K562 (cell line): ENCODE results near the gene GHRH. TPM values are rescaled to one million over a fixed set of nuclear protein-coding genes. Genes with fewer than 3 reads are reported as not detected.

ENCODE experiments used
- FIP1L1 ChIP-seq: fragments of 200-400 bp; formaldehyde crosslinking; IDR thresholded peaks from 2 replicates; pipeline ENCODE4 v1.6.1; 2018; ENCODE audit warnings: mild to moderate bottlenecking, low read depth, low read length; ENCODE audit not compliant: poor library complexity, severe bottlenecking
- KAT2B ChIP-seq: IDR thresholded peaks from one replicate; pipeline ENCODE4 v1.6.1; 2012; ENCODE audit warnings: low read depth, mild to moderate bottlenecking, control low read depth, inconsistent platforms, low read length, moderate library complexity
- PRPF4 ChIP-seq: fragments of 200-400 bp; formaldehyde crosslinking; IDR thresholded peaks from one replicate; pipeline ENCODE4 v1.6.1; 2017; ENCODE audit warnings: low read length, low read depth, mild to moderate bottlenecking; ENCODE audit not compliant: insufficient read depth, poor library complexity, severe bottlenecking
- STAT5B ChIP-seq: fragments of 250-450 bp; sonication (Bioruptor Pico); IDR thresholded peaks from 2 replicates; pipeline ENCODE4 v1.8.0; 2021; ENCODE audit warnings: mild to moderate bottlenecking, inconsistent platforms
- SUPT5H ChIP-seq: fragments of 450-650 bp; IDR thresholded peaks from 2 replicates; pipeline ENCODE4 v1.6.1; 2016
- TAF1 ChIP-seq: IDR thresholded peaks from 2 replicates; pipeline ENCODE4 v1.6.1; 2011; ENCODE audit warnings: mild to moderate bottlenecking, low read length, moderate library complexity; ENCODE audit not compliant: insufficient read depth, control insufficient read depth, severe bottlenecking; ENCODE audit errors: extremely low read depth
- ZFPM2 ChIP-seq: fragments of 250-450 bp; sonication (Bioruptor Pico); IDR thresholded peaks from 2 replicates; pipeline ENCODE4 v1.5.1; 2022; ENCODE audit warnings: mild to moderate bottlenecking
- polyA plus RNA-seq, 8 experiments: library from polyadenylated mRNA; depleted of rRNA in 4 of 8; stranded (reverse) in 5 of 8; unstranded in 3 of 8; fragments of >200 nt; fragmentation: Nextera tagmentation in 2 of 8; fragmentation: Illumina TruSeq in 1 of 8; extraction: Ambion mirVana in 2 of 8; extraction: Trizol in 1 of 8; gene quantifications; 2 replicates each; pipeline versions ENCODE4 v1.2.1 to v1.2.3, GENCODE V29; 2011 to 2014; ENCODE audit warnings: inconsistent platforms in 1 of 8, missing spikeins in 1 of 8
- total RNA-seq, 7 experiments: library from RNA; depleted of rRNA in 6 of 7; stranded (reverse); fragments of >200 nt in 6 of 7; fragmentation: Illumina TruSeq in 2 of 7; extraction: Trizol in 2 of 7; gene quantifications; 2 replicates each; pipeline versions ENCODE4 v1.2.1 to v1.2.3, GENCODE V29; 2011 to 2021; ENCODE audit warnings: low replicate concordance in 1 of 7
- TF ChIP-seq, protein P1 (sequence below): fragments of 450-650 bp; IDR thresholded peaks from 2 replicates; pipeline ENCODE4 v1.6.1; 2016; ENCODE audit warnings: mild to moderate bottlenecking, moderate library complexity
- TF ChIP-seq, protein P2 (sequence below): fragments of 250-450 bp; sonication (Bioruptor Pico); IDR thresholded peaks from 2 replicates; pipeline ENCODE4 v1.8.0; 2021; ENCODE audit warnings: moderate library complexity, mild to moderate bottlenecking, inconsistent platforms

The GHRH gene
- total and polyA plus RNA-seq, 9 of the 15 experiments (the other 6 are each of a cell fraction or from before 2014, with no cell fraction given) = not detected

- TF ChIP-seq, protein P1, sequence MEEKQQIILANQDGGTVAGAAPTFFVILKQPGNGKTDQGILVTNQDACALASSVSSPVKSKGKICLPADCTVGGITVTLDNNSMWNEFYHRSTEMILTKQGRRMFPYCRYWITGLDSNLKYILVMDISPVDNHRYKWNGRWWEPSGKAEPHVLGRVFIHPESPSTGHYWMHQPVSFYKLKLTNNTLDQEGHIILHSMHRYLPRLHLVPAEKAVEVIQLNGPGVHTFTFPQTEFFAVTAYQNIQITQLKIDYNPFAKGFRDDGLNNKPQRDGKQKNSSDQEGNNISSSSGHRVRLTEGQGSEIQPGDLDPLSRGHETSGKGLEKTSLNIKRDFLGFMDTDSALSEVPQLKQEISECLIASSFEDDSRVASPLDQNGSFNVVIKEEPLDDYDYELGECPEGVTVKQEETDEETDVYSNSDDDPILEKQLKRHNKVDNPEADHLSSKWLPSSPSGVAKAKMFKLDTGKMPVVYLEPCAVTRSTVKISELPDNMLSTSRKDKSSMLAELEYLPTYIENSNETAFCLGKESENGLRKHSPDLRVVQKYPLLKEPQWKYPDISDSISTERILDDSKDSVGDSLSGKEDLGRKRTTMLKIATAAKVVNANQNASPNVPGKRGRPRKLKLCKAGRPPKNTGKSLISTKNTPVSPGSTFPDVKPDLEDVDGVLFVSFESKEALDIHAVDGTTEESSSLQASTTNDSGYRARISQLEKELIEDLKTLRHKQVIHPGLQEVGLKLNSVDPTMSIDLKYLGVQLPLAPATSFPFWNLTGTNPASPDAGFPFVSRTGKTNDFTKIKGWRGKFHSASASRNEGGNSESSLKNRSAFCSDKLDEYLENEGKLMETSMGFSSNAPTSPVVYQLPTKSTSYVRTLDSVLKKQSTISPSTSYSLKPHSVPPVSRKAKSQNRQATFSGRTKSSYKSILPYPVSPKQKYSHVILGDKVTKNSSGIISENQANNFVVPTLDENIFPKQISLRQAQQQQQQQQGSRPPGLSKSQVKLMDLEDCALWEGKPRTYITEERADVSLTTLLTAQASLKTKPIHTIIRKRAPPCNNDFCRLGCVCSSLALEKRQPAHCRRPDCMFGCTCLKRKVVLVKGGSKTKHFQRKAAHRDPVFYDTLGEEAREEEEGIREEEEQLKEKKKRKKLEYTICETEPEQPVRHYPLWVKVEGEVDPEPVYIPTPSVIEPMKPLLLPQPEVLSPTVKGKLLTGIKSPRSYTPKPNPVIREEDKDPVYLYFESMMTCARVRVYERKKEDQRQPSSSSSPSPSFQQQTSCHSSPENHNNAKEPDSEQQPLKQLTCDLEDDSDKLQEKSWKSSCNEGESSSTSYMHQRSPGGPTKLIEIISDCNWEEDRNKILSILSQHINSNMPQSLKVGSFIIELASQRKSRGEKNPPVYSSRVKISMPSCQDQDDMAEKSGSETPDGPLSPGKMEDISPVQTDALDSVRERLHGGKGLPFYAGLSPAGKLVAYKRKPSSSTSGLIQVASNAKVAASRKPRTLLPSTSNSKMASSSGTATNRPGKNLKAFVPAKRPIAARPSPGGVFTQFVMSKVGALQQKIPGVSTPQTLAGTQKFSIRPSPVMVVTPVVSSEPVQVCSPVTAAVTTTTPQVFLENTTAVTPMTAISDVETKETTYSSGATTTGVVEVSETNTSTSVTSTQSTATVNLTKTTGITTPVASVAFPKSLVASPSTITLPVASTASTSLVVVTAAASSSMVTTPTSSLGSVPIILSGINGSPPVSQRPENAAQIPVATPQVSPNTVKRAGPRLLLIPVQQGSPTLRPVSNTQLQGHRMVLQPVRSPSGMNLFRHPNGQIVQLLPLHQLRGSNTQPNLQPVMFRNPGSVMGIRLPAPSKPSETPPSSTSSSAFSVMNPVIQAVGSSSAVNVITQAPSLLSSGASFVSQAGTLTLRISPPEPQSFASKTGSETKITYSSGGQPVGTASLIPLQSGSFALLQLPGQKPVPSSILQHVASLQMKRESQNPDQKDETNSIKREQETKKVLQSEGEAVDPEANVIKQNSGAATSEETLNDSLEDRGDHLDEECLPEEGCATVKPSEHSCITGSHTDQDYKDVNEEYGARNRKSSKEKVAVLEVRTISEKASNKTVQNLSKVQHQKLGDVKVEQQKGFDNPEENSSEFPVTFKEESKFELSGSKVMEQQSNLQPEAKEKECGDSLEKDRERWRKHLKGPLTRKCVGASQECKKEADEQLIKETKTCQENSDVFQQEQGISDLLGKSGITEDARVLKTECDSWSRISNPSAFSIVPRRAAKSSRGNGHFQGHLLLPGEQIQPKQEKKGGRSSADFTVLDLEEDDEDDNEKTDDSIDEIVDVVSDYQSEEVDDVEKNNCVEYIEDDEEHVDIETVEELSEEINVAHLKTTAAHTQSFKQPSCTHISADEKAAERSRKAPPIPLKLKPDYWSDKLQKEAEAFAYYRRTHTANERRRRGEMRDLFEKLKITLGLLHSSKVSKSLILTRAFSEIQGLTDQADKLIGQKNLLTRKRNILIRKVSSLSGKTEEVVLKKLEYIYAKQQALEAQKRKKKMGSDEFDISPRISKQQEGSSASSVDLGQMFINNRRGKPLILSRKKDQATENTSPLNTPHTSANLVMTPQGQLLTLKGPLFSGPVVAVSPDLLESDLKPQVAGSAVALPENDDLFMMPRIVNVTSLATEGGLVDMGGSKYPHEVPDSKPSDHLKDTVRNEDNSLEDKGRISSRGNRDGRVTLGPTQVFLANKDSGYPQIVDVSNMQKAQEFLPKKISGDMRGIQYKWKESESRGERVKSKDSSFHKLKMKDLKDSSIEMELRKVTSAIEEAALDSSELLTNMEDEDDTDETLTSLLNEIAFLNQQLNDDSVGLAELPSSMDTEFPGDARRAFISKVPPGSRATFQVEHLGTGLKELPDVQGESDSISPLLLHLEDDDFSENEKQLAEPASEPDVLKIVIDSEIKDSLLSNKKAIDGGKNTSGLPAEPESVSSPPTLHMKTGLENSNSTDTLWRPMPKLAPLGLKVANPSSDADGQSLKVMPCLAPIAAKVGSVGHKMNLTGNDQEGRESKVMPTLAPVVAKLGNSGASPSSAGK = peak; percentile 34; the same call in 1 of the 2 replicates
- TF ChIP-seq TAF1 = no peak
- TF ChIP-seq SUPT5H = no peak
- TF ChIP-seq KAT2B = no peak
- no peak for TF ChIP-seq PRPF4
- no peak for TF ChIP-seq STAT5B
- TF ChIP-seq ZFPM2 (CRISPR knock-in tag) = no peak
- TF ChIP-seq, protein P2, sequence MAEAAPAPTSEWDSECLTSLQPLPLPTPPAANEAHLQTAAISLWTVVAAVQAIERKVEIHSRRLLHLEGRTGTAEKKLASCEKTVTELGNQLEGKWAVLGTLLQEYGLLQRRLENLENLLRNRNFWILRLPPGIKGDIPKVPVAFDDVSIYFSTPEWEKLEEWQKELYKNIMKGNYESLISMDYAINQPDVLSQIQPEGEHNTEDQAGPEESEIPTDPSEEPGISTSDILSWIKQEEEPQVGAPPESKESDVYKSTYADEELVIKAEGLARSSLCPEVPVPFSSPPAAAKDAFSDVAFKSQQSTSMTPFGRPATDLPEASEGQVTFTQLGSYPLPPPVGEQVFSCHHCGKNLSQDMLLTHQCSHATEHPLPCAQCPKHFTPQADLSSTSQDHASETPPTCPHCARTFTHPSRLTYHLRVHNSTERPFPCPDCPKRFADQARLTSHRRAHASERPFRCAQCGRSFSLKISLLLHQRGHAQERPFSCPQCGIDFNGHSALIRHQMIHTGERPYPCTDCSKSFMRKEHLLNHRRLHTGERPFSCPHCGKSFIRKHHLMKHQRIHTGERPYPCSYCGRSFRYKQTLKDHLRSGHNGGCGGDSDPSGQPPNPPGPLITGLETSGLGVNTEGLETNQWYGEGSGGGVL (CRISPR knock-in tag) = no peak
- no peak for TF ChIP-seq FIP1L1
- TF ChIP-seq, all 486 proteins: peak for 32
Measured at GRCh38 chr20:37299718-37300528, 38.3 kb upstream of the GHRH start (continued).
